GM21529 (cell line): Measurements from ENCODE around the gene PPAN.

Experiments
- ATAC-seq: cut with Tn5 transposase; IDR thresholded peaks from one replicate; pipeline ENCODE4 v1.9.1; 2021; ENCODE audit not compliant: unreplicated experiment

Gene PPAN

GRCh38 chr19:10106100-10106936 lies at the start of gene PPAN:
Gene PPAN, plus strand, starts transcription at chr19:10106362. Its CDS starts 33 bp downstream, at chr19:10106395.
- ATAC-seq, result peak; percentile 50

- ATAC-seq, result no peak
Measured at GRCh38 chr19:10061717-10062310, 44.3 kb upstream of the PPAN start.

- no peak for ATAC-seq
Measured at GRCh38 chr19:10068205-10068604, 38.0 kb upstream of the PPAN start.

GRCh38 chr19:10069046-10069445 lies 37.1 kb upstream of the PPAN start:
- ATAC-seq, result no peak

GRCh38 chr19:10070730-10071446 lies 35.3 kb upstream of the PPAN start:
- ATAC-seq, result no peak

GRCh38 chr19:10074153-10074552 lies 32.0 kb upstream of the PPAN start:
- ATAC-seq, result no peak

GRCh38 chr19:10076535-10076934 lies 29.6 kb upstream of the PPAN start:
- ATAC-seq, result no peak

- no peak for ATAC-seq
Measured at GRCh38 chr19:10078329-10078728, 27.8 kb upstream of the PPAN start.

- ATAC-seq, result no peak
Measured at GRCh38 chr19:10079031-10079453, 27.1 kb upstream of the PPAN start.

GRCh38 chr19:10083911-10084310 lies 22.3 kb upstream of the PPAN start:
- ATAC-seq, result no peak

- ATAC-seq, result no peak
Measured at GRCh38 chr19:10084803-10085202, 21.4 kb upstream of the PPAN start.

GRCh38 chr19:10085641-10086590 lies 20.2 kb upstream of the PPAN start, which contains the start of gene SHFL:
Gene SHFL, plus strand, starts transcription at chr19:10086317. Its CDS starts 111 bp downstream, at chr19:10086428.
- peak; percentile 76 for ATAC-seq

GRCh38 chr19:10086591-10087192 lies 19.5 kb upstream of the PPAN start:
- no peak for ATAC-seq

- no peak for ATAC-seq
Measured at GRCh38 chr19:10087296-10088061, 18.7 kb upstream of the PPAN start.

GRCh38 chr19:10088949-10089554 lies 17.1 kb upstream of the PPAN start:
- ATAC-seq, result no peak

GRCh38 chr19:10089801-10090375 lies 16.3 kb upstream of the PPAN start:
- ATAC-seq, result no peak

GRCh38 chr19:10091370-10091687 lies 14.8 kb upstream of the PPAN start:
- ATAC-seq, result no peak

- ATAC-seq, result no peak
Measured at GRCh38 chr19:10091895-10092641, 14.1 kb upstream of the PPAN start.
